Right hindlimb (tissue), 1 donor: ENCODE measurements around the gene ZNF442.
"Not testable (repeated sequence)": the region's sequence is repeated elsewhere in the genome, so short reads cannot be mapped to it uniquely, and the experiment has no call there.

Experiments used
- DNase-seq: peaks from one replicate; pipeline ENCODE4 v3.0.0-alpha.2; 2018

ZNF442 gene

GRCh38 chr19:12365236-12366162 lies at the start of gene ZNF442:
ZNF442 (minus strand) TSS chr19:12365683; CDS start chr19:12363631, 2,052 bp downstream.
- peak; percentile 98 for DNase-seq

GRCh38 chr19:12411893-12412292 lies 46.4 kb upstream of the ZNF442 start:
- no peak for DNase-seq

DNA sequence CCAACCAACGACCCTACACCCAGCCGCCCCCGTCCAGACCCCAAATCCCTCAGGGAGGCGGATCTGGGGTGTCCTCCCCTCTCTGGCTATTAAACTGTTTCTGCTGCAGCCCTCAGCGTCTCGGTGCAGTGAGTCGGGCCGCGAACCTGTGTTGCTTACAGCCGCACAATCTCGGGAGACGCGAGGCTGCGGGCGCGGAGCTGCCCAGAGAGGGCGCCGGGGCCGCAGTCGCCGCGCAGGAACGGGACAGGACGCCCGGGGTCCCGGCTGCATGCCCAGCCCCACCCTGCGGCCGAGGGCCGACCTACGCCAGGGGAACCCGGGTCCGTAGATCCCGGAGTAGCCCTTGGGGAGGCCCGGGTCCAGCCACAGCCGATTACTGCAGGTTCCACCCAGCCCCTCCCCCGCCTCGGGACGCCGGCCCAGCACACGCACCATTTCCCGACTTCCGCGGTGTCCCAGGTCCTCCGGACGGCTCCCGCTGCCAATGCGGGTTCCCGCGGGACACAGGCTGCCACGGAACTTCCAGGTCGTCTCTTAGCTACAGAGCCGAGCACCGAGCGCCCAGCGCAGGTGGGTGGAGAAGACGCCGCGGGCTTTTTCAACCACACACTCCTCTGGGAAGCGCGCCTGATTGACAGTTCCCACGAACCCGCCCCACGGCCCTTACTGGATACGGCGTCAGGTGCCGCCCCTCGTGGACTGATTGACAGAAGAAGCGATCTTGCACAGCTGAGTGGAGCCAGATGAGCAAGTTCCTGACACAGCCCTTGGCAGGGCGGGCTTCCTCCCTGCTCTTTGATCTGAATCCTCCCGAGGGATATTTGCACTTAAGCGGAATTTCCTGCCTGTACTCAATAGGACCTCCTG lies 35.4 kb upstream of the ZNF442 start, which contains the start of gene ZNF799:
Gene ZNF799 (minus strand): TSS at position 639 of the 870 bp plus-strand sequence. CDS start 201 bp downstream, at position 438.
- DNase-seq = peak; percentile 98

DNA sequence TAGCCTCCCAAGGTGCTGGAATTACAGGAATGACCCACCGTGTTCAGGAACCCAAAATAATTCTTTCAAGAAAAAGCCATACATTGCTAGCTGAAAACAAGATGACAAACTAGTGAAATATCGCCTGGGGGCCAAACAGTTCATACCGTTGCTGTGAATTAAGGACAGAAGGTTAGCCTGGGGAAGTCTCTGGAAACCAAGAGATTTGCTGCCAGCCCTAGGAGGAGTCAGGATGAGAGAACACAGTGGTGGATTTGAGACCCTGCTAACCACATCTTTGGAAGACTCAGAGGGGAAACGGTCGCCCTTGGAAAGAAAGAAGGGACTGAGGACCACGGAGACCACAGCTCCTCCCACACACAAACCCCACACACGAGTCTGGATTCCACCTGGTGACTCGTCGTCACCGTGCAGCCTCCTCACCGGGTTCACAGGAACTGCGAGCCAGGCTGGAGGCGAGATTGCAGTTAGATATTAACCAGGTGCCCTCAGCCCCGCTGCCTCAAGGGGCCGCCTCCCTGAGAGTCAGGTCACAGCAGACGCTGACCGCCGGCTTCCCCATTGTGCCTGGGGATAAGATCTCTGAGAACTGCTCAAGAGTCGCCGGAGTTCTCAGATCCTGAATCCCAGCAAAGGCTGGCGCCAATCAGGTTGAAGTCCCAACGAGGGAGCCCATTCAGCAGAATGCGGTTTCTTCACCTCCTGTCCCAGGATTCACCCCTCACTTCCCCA lies 34.6 kb upstream of the ZNF442 start:
- peak; percentile 20 for DNase-seq

DNA sequence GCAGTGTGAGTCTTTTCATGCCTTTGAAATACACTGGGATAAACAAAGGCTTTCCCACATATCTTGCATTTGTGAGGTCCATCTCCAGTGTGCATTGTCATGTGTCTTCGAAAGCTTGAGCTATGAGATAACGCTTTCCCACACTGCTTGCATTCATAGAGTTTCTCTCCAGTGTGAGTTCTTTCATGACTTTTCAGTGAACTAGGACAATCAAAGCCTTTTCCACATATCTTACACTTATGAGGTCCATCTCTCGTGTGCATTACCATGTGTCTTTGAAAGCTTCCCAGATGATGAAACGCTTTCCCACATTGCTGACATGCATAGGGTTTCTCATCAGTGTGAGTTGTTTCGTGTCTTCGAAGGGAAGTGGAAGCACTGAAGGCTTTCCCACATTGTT lies 25.7 kb upstream of the ZNF442 start:
- DNase-seq = not testable (repeated sequence)

- DNase-seq = not testable (repeated sequence)
Measured at GRCh38 chr19:12386365-12386764, 20.9 kb upstream of the ZNF442 start.

DNA sequence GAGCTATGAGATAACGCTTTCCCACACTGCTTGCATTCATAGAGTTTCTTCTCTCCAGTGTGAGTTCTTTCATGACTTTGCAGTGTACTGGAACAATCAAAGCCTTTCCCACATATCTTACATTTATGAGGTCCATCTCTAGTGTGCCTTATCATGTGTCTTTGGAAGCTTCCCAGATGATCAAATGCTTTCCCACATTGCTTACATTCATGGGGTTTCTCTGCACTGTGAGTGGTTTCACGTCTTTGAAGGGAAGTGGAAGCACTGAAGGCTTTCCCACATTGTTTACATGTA lies 14.9 kb upstream of the ZNF442 start:
- DNase-seq = no peak

DNA sequence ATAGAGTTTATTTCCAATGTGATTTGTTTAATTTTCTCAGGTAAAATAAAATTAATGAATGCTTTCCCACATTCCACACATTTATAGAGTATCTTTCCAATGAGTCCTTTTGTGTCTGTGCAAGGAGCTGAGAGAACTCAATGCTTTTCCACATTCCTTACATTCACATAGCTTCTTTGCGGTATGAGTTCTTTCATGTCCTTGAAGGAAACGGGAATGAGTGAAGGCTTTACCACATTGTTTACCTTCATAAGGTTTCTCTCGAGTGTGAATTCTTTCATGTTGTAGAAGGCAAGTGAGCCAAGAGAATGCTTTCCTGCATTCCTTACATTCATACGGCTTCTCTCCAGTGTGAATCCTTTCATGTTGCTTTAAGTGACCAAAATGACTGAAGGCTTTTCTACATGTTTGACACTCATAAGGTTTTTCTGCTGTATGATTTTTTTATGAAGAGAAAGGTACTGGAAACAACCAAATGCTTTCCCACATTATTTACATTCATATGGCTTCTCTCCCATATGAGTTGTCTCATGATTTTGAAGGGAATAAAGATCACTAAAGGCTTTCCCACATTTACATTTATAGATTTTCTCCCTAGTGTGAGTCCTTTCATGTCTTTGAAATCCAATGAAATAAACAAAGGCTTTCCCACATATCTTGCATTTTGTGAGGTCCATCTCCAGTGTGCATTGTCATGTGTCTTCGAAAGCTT lies 14.4 kb upstream of the ZNF442 start:
- DNase-seq = no peak

GRCh38 chr19:12374026-12374425 lies 8.5 kb upstream of the ZNF442 start:
- DNase-seq = no peak

- peak; percentile 38 for DNase-seq
Measured at GRCh38 chr19:12364391-12365235, 870 bp downstream of the ZNF442 start.

DNA sequence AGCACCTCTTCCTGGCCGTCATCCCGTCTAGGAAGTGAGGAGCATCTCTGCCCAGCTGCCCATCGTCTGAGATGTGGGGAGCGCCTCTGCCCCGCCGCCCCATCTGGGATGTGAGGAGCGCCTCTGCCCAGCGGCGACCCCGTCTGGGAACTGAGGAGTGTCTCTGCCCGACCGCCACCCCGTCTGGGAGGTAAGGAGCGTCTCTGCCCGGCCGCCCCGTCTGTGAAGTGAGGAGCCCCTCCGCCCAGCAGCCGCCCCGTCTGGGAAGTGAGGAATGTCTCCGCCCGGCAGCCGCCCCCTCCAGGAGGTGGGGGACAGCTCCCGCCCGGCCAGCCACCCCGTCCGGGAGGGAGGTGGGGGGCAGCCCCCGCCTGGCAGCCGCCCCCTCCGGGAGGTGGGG lies 3.2 kb downstream of the ZNF442 start:
- DNase-seq = not testable (repeated sequence)

- DNase-seq = no peak
Measured at GRCh38 chr19:12353375-12353774, 12.1 kb downstream of the ZNF442 start.

DNA sequence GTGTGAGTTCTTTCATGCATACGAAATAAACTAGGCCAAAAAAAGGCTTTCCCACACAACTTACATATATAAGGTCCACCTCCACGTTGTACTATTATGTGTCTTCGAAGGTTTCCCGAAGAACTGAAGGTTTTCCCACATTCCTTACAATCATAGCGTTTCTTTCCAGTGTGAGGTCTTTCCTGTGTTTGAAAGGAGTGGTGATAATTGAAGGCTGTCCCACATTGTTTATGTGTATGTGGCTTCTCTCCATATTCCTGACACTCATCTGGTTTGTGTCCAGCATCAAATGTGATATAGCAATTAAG lies 14.6 kb downstream of the ZNF442 start:
- DNase-seq = no peak

DNA sequence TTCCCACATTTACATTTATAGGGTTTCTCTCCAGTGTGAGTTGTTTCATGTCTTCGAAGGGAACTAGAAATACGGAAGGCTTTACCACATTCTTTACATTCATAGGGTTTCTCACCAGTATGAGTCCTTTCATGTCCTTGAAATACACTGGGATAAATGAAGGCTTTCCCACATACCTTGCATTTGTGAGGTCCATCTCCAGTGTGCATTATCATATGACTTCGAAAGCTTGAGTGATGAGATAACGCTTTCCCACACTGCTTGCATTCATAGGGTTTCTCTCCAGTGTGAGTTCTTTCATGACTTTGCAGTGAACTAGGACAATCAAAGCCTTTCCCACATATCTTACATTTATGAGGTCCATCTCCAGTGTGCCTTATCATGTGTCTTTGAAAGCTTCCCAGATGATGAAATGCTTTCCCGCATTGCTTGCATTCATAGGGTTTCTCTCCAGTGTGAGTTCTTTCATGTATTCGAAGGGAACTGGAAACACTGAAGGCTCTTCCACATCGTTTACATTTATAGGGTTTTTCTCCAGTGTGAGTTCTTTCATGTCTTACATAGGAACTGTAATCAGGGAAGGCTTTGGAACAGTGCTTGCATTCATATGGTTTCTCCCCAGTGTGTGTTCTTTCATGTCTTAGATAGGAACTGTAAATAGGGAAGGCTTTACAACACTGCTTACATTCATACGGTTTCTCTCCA lies 15.1 kb downstream of the ZNF442 start:
- no peak for DNase-seq

DNA sequence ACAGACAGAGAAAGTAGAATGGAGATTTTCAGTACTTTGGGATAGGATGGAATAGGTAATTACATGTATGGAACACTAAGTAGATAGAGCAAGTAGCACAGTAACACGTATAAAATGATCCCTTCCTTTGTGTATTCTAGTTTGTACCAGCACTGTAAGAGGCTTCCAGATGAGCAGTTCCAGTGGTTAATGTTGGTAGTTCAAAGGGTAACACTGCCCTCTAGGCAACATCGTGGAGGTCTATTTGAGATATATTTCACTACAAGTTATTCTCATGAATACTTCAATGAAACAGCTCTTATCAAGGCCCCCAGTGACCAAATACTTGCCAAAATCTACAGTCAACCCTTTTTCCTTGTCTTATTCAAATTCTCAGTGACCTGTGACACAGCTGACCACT lies 18.6 kb downstream of the ZNF442 start:
- no peak for DNase-seq

DNA sequence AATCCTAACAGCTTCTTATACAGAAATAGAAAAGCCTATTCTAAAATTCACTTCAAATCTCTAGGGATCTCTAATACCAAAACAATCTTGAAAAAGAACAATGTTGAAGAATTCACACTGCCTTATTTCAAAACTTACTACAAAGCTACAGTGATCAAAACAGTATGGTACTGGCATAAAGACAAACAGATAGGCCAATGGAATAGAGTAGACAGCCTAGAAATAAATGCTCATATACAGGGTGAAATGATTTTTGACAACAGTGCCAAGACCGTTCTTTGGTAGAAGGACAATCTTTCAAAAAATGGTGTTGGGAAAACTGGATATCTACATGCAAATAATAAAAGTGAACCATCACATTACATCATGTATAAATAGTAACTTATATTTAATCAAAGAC lies 20.3 kb downstream of the ZNF442 start:
- DNase-seq = no peak

DNA sequence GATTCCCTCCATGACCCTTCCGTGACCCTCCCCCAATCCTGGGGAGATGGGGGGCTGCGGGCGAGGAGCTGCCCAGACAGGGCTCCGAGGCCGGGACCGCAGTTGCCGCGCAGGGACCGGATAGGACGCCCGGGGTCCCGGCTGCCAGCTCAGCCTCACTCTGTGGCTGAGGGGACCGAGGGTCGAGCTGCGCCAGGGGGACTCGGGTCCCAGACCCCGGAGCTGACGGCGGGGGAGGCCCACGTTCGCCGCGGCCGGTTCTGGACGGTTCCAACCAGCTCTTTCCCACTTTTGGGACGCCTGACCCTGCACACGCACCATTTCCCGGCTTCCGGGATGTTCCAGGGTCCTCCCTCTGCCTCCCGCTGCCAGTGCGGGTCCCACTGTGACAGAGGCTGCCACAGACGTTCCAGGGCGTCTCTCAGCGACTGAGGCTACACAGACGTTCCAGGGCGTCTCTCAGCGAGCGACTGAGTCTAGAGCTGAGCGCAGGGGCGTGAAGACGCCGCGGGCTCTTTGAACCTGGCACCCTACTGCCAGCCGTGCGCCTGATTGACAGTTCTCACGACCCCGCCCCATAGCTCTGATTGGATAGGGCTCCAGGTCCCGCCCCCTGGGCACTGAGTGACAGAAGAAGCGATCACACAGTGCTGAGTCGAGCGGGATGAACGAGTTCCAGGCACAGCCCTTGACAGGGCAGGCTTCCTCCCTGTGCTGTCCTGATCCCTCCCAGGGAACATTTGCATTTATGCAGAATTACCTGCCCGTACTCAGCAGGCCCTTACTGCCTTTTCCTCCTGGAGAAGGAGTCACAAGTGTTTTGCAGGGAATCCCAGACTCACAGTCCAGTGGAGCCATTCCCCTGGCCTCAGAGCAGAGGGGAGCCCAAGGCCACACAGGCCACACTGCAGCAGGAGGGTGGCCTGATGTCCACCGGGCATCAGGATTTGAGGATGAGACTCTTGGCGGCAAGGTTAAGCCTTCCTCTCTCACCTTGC lies 32.0 kb downstream of the ZNF442 start, which contains the start of gene ZNF563:
Gene ZNF563 (minus strand): TSS at position 472 of the 998 bp plus-strand sequence. CDS start 151 bp downstream, at position 321.
- DNase-seq = peak; percentile 98

DNA sequence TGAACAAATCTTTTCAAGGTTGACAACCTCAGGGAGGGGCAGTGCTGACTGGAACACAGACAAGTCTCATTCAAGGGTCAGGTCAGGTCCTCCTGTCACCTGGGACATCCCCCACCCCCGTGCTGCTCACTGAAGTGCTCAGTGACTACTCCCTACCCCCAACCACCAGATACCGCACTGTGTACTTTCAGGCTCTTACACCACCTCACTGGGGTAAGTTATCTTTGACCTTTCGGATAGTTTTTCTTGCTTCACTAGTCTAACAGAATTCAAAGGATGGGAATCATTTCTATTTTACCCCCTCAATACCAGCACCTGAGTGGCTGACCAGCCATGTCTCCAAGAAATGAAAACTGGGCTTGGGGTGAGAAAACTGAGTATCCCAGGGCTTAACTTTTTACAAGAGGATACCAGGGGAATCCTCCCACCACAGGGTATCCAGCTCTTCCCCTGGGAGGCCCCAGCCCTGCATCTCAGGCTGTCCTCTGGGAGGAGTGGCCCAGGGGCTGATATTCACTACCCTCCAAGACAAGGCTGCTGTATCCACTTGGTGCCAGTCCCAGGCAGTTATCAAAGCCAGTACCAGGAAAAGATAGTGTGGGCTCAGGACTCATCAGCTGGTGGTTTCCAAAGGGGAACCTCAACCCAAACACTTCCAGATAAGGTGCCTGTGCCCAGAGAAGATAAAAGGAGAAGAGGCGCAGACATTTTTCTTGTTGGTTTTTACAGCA lies 34.1 kb downstream of the ZNF442 start:
- no peak for DNase-seq

DNA sequence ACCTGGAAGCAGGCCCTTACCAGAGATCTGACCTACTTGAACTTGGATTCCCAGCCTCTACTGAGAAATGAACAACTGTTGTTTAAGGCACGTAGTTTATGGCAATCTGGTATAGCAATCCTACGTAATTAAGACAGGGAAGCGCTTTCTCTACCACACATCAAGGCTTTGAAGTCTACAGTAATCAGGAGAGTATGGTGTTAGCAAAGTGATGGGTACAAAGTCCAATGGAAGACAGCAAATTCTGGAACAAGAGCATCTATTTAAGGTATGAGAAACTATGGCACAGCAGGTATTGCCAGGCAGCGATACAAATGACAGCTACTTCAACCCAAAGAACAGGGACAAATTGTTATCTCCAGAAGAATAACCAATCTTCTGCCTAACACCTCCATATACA lies 35.1 kb downstream of the ZNF442 start:
- no peak for DNase-seq
